Measurements from ENCODE around the gene CDK5RAP1.
"Not testable (repeated sequence)": the region's sequence is repeated elsewhere in the genome, so short reads cannot be mapped to it uniquely, and the experiment has no call there.

CDK5RAP1 gene

DNA sequence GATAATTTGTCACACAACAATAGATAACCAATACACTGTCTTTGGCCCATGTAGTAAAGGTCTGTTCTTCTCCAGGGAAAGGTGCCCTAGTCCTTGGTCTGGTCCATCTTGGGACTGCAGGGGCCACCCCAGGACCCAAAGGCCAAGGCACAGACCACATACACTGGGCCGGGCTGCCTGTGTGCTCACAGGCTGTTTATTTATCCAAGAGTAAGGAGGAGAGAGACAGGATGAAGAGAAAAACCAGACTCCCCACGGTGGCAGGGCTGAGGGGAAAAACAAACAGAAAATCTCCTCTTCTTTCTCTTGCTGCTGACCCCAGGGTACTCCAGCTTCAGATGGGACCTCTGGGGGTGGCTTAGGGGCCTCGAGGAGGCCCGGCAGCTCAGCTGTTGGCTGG lies 6.5 kb upstream of the CDK5RAP1 start:
- DNase-seq (ENCODE audit: insufficient read length, low spot score) (no peak), FAIRE-seq (no peak)
- TF ChIP-seq POLR2AphosphoS5 (IDR thresholded peaks at IDR 0.05; ENCODE audit: low read depth, low read length) (no peak), PAX5 (IDR thresholded peaks at IDR 0.05; ENCODE audit: insufficient read depth, low read length, severe bottlenecking) (no peak), TAF1 (IDR thresholded peaks at IDR 0.05; ENCODE audit: low read depth, low read length) (no peak), SPI1 (IDR thresholded peaks at IDR 0.05; ENCODE audit: low read depth, low read length) (no peak)

GRCh38 chr20:33407251-33407650 lies 5.9 kb upstream of the CDK5RAP1 start:
- DNase-seq (ENCODE audit: insufficient read length, low spot score) (no peak), FAIRE-seq (no peak)
- TF ChIP-seq POU2F2 (IDR thresholded peaks at IDR 0.05; ENCODE audit: low read depth, low read length) (no peak), SPI1 (IDR thresholded peaks at IDR 0.05; ENCODE audit: low read depth, low read length) (no peak), TAF1 (IDR thresholded peaks at IDR 0.05; ENCODE audit: low read depth, low read length) (no peak), POLR2AphosphoS5 (IDR thresholded peaks at IDR 0.05; ENCODE audit: low read depth, low read length) (no peak), POLR2A (IDR thresholded peaks at IDR 0.05; ENCODE audit: low read depth, low read length) (no peak), PAX5 (IDR thresholded peaks at IDR 0.05; ENCODE audit: insufficient read depth, low read length, severe bottlenecking) (no peak)

DNA sequence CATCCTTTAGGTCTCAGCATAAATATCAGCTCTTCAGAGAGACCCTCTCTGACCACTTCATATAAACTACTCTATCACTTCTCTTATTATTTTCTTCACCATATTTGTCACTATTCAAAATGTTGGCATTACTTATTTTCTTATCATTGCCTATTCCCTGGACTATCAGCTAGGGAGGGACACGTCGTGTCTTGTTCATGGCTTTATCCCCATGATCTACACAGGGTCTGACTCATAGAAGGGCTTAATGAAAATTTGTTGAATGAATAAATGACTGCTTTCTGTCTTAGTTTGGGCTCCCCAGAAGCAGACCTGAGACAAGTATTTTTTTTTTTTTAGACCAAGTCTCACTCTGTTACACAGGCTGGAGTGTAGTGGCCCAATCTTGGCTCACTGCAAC lies 3.0 kb upstream of the CDK5RAP1 start:
- no peak for DNase-seq (ENCODE audit: insufficient read length, low spot score)
- no peak for FAIRE-seq
- no peak for TF ChIP-seq TAF1 (IDR thresholded peaks at IDR 0.05; ENCODE audit: low read depth, low read length)
- TF ChIP-seq POU2F2 (IDR thresholded peaks at IDR 0.05; ENCODE audit: low read depth, low read length), result no peak
- no peak for TF ChIP-seq PAX5 (IDR thresholded peaks at IDR 0.05; ENCODE audit: insufficient read depth, low read length, severe bottlenecking)
- TF ChIP-seq SPI1 (IDR thresholded peaks at IDR 0.05; ENCODE audit: low read depth, low read length), result no peak
- no peak for TF ChIP-seq POLR2A (IDR thresholded peaks at IDR 0.05; ENCODE audit: low read depth, low read length)
- no peak for TF ChIP-seq POLR2AphosphoS5 (IDR thresholded peaks at IDR 0.05; ENCODE audit: low read depth, low read length)

DNA sequence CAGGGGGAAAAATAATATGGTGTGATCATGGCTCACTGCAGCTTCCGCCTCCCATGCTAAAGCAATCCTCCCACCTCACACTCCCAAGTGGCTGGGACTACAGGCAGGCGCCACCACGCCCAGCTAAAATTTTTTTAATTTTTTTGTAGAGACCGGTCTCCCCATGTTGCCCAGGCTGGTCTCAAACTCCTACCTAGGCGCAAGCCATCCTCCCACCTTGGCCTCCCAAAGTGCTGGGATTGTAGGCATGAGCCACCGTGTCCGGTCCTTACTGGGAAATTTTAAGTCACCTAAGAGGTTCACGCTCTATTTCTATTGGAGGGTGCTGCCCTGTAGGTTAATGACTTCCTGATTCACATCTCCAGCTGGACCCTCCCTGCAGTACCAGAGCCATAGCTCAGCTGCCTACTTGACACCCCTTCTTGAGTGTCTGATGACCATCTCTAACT lies 626 bp upstream of the CDK5RAP1 start:
- FAIRE-seq (peak; percentile 47), DNase-seq (ENCODE audit: insufficient read length, low spot score) (no peak)
- TF ChIP-seq POLR2AphosphoS5 (IDR thresholded peaks at IDR 0.05; ENCODE audit: low read depth, low read length), result no peak
- TF ChIP-seq PAX5 (IDR thresholded peaks at IDR 0.05; ENCODE audit: insufficient read depth, low read length, severe bottlenecking), result no peak
- no peak for TF ChIP-seq POLR2A (IDR thresholded peaks at IDR 0.05; ENCODE audit: low read depth, low read length)
- TF ChIP-seq TAF1 (IDR thresholded peaks at IDR 0.05; ENCODE audit: low read depth, low read length), result no peak

DNA sequence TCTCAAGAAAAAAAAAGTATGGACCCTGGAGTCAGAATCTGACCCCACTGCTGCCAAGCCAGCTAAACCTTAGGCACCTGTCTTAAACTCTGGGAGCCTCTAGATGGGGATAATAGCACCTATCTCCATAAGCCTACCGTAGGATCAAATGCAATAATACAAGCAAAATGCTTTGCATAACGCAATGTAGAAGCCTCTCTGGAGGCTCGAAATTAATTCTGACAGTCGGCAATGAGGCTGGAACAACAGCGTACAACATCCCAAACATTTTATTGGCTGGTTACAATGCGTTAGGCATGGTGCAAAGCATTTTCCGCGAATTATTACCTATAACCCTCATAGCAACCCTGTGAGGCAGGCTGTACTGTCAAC lies 521 bp downstream of the CDK5RAP1 start:
- TF ChIP-seq SPI1 (IDR thresholded peaks at IDR 0.05; ENCODE audit: low read depth, low read length) (no peak), TAF1 (IDR thresholded peaks at IDR 0.05; ENCODE audit: low read depth, low read length) (no peak), POU2F2 (IDR thresholded peaks at IDR 0.05; ENCODE audit: low read depth, low read length) (no peak), POLR2AphosphoS5 (IDR thresholded peaks at IDR 0.05; ENCODE audit: low read depth, low read length) (no peak), PAX5 (IDR thresholded peaks at IDR 0.05; ENCODE audit: insufficient read depth, low read length, severe bottlenecking) (no peak), POLR2A (IDR thresholded peaks at IDR 0.05; ENCODE audit: low read depth, low read length) (no peak)
- DNase-seq (ENCODE audit: insufficient read length, low spot score) (no peak), FAIRE-seq (no peak)

DNA sequence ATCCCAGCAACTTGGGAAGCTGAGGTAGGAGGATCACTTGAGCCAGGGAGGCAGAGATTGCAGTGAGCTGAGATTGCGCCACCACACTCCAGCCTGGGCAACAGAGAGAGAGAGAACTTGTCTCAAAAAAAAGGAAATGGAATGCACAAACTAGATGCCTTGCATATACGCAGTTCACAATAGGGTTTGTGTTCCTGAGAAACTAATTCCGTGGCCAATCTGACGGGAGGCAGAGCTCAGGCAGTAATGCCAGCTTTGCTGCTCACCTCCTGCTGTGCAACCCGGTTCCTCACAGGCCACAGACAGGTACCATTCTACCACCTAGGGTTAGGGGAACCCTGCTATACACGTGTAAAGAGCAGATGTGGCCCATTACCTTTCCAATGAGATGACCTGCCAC lies 1.4 kb downstream of the CDK5RAP1 start:
- TF ChIP-seq TAF1 (IDR thresholded peaks at IDR 0.05; ENCODE audit: low read depth, low read length), result no peak
- no peak for TF ChIP-seq POU2F2 (IDR thresholded peaks at IDR 0.05; ENCODE audit: low read depth, low read length)
- TF ChIP-seq PAX5 (IDR thresholded peaks at IDR 0.05; ENCODE audit: insufficient read depth, low read length, severe bottlenecking), result no peak
- no peak for TF ChIP-seq POLR2AphosphoS5 (IDR thresholded peaks at IDR 0.05; ENCODE audit: low read depth, low read length)
- TF ChIP-seq POLR2A (IDR thresholded peaks at IDR 0.05; ENCODE audit: low read depth, low read length), result no peak
- TF ChIP-seq SPI1 (IDR thresholded peaks at IDR 0.05; ENCODE audit: low read depth, low read length), result no peak
- FAIRE-seq (no peak), DNase-seq (ENCODE audit: insufficient read length, low spot score) (no peak)

DNA sequence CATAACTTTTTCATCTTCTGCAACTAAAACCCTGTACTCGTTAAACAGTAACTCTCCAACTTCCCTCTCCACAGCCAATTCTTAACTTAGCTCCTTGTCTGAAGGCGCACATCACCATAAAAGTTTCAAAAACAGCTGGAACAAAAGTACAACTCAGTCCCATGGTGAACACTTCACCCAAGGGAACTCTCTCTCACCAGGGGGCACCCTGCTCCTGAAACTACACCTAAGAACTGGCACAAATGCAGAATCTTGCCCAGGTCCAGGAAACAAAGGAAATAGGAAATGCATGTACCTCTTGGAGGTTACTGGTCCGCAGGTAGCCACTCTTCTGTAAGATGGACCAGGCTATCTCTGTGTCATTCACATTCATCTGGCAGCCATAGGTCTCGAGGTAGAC lies 6.6 kb downstream of the CDK5RAP1 start:
- FAIRE-seq, result no peak
- TF ChIP-seq POLR2AphosphoS5 (IDR thresholded peaks at IDR 0.05; ENCODE audit: low read depth, low read length) (no peak), SPI1 (IDR thresholded peaks at IDR 0.05; ENCODE audit: low read depth, low read length) (no peak)

GRCh38 chr20:33393609-33394008 lies 7.7 kb downstream of the CDK5RAP1 start:
- TF ChIP-seq PAX5 (IDR thresholded peaks at IDR 0.05; ENCODE audit: insufficient read depth, low read length, severe bottlenecking) (no peak), POLR2A (IDR thresholded peaks at IDR 0.05; ENCODE audit: low read depth, low read length) (no peak)
- no peak for FAIRE-seq
- DNase-seq (ENCODE audit: insufficient read length, low spot score), result no peak

More for the DNA sequence above, 6.6 kb downstream of the CDK5RAP1 start:
- no peak for DNase-seq (ENCODE audit: insufficient read length, low spot score)

DNA sequence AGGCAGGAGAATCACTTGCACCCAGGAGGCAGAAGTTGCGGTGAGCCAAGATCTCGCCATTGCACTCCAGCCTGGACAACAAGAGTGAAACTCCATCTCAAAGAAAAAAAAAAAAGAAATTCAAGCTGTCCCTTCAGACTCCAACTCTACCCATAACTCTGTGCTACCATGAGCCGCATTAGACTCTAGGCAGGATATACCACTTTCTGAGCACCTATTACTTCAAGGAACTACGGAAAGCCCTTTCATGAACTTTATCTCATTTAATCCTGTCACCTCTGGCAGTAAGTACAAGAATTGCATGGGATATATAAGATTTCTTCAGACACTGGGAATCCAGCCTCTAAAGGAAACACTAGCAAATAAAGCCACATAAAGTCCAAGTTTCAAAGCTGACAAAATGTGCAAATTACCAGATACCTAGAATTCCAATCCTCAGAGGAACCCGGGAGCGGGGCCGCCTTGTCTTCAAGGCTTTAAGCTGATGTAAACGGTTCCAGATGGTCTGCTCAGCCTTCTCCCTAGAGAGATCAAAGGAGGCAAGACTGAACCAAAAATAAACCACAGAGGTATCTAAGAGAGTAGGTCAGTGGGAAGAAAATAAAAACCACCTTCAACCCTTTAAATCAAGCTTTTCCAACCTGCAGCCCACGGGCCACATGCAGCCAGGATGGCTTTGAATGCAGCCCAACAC lies 9.4 kb downstream of the CDK5RAP1 start:
- TF ChIP-seq PAX5 (IDR thresholded peaks at IDR 0.05; ENCODE audit: insufficient read depth, low read length, severe bottlenecking), result no peak
- TF ChIP-seq POU2F2 (IDR thresholded peaks at IDR 0.05; ENCODE audit: low read depth, low read length), result no peak
- no peak for TF ChIP-seq SPI1 (IDR thresholded peaks at IDR 0.05; ENCODE audit: low read depth, low read length)
- no peak for TF ChIP-seq POLR2AphosphoS5 (IDR thresholded peaks at IDR 0.05; ENCODE audit: low read depth, low read length)
- TF ChIP-seq POLR2A (IDR thresholded peaks at IDR 0.05; ENCODE audit: low read depth, low read length), result no peak
- TF ChIP-seq TAF1 (IDR thresholded peaks at IDR 0.05; ENCODE audit: low read depth, low read length), result no peak
- DNase-seq (ENCODE audit: insufficient read length, low spot score), result no peak
- FAIRE-seq, result no peak

GRCh38 chr20:33389326-33389725 lies 12.0 kb downstream of the CDK5RAP1 start:
- not testable (repeated sequence) for FAIRE-seq

GRCh38 chr20:33388268-33388667 lies 13.1 kb downstream of the CDK5RAP1 start:
- TF ChIP-seq PAX5 (IDR thresholded peaks at IDR 0.05; ENCODE audit: insufficient read depth, low read length, severe bottlenecking), result no peak
- TF ChIP-seq POLR2A (IDR thresholded peaks at IDR 0.05; ENCODE audit: low read depth, low read length), result no peak
- no peak for TF ChIP-seq POU2F2 (IDR thresholded peaks at IDR 0.05; ENCODE audit: low read depth, low read length)
- no peak for TF ChIP-seq TAF1 (IDR thresholded peaks at IDR 0.05; ENCODE audit: low read depth, low read length)
- no peak for TF ChIP-seq SPI1 (IDR thresholded peaks at IDR 0.05; ENCODE audit: low read depth, low read length)
- TF ChIP-seq POLR2AphosphoS5 (IDR thresholded peaks at IDR 0.05; ENCODE audit: low read depth, low read length), result no peak
- DNase-seq (ENCODE audit: insufficient read length, low spot score) (no peak), FAIRE-seq (no peak)

More at GRCh38 chr20:33389326-33389725, 12.0 kb downstream of the CDK5RAP1 start:
- DNase-seq (ENCODE audit: insufficient read length, low spot score), result not testable (repeated sequence)
